B cell (primary cell): ENCODE results near the gene ZNF423.

Source experiments
- CTCF ChIP-seq: fragments of 200-600 bp; IDR thresholded peaks from one replicate; pipeline ENCODE4 v1.8.0; 2022; ENCODE audit warnings: antibody characterized with exemption, mild to moderate bottlenecking
- EZH2 ChIP-seq: IDR thresholded peaks from 2 replicates; pipeline ENCODE4 v1.6.1; 2012; ENCODE audit warnings: borderline replicate concordance, low read depth, mild to moderate bottlenecking, moderate library complexity, low read length; ENCODE audit not compliant: insufficient read depth, poor library complexity, severe bottlenecking

- TF ChIP-seq CTCF (no peak), EZH2 (no peak)
Measured at GRCh38 chr16:49673442-49673841, 182.5 kb downstream of the ZNF423 start.
